Heart left ventricle (tissue), 13 donors: ENCODE measurements around the gene TSPAN11.

Source experiments
- CTCF ChIP-seq, 12 donors: fragments of 200-600 bp; sonication (generic) in 4 of 12; IDR thresholded peaks; one replicate each; pipeline versions ENCODE4 v1.5.0 to v1.8.0; 2018 to 2022; ENCODE audit warnings: antibody characterized with exemption in 12 of 12, mild to moderate bottlenecking in 5 of 12
- POLR2A ChIP-seq, 2 donors: fragments of 450-650 bp; IDR thresholded peaks; one replicate each; pipeline ENCODE4 v1.6.1; 2017; ENCODE audit warnings: antibody characterized with exemption in 2 of 2, mild to moderate bottlenecking in 2 of 2, moderate library complexity in 2 of 2
- donor health status: ischemic (EF 13 %, LVEDD 7.1; RV severe dilation, severe dysfunction).
- donor health status: DM: no; HTN: yes; CAD: no.
- donor health status: DM: no; HTN: no; CAD: no.
- donor health status: ischemic (EF 25% LVEDD 6.9; RV normal size, moderate dysfunction).
- donor health status: ischemic (EF 25% LVEDD 5.7; RV mildly dilated, moderate dysfunction).
- donor health status: ischemic (EF 35%, LVEDD 5.7; RV mildly dilated, moderate dysfunction).
- donor health status: nonischemic (EF 11% LVEDD 7.7; RV severe dilation, severe dysfunction).
- donor health status: DM: yes; HTN: yes; CAD: no.
- donor health status: PGD.
- donor health status: ischemic (EF 29% LVEDD 5.4; RV normal size, mild dysfunction).
- donor health status: nonischemic (EF 23%, LVEDD 6.1; RV moderate dilation, normal function).

DNA sequence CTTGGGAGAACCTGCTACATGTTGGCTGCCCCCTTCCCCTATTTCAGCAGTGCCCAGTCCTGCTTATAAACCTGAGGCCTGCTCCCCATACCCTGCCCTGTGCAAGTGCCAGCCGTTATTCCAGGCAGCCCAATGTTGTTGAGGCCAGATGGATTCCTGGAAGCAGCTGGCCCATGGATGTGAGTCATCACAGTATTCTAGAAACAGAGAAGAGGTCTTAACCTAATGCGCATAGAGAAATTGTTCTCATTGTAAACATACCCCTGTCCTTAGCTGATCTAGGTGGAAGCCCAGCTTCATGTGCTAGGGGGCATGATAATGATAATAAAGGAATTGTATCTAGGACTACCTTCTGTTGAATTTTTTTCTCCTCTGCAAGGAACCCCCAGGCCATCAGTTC, 69.7 kb downstream of the TSPAN11 start:
- no peak for TF ChIP-seq POLR2A (IDR thresholded peaks at IDR 0.05)
- no peak for TF ChIP-seq CTCF (IDR thresholded peaks at IDR 0.05)
